ENCODE results near the gene PLPP2.

DNA sequence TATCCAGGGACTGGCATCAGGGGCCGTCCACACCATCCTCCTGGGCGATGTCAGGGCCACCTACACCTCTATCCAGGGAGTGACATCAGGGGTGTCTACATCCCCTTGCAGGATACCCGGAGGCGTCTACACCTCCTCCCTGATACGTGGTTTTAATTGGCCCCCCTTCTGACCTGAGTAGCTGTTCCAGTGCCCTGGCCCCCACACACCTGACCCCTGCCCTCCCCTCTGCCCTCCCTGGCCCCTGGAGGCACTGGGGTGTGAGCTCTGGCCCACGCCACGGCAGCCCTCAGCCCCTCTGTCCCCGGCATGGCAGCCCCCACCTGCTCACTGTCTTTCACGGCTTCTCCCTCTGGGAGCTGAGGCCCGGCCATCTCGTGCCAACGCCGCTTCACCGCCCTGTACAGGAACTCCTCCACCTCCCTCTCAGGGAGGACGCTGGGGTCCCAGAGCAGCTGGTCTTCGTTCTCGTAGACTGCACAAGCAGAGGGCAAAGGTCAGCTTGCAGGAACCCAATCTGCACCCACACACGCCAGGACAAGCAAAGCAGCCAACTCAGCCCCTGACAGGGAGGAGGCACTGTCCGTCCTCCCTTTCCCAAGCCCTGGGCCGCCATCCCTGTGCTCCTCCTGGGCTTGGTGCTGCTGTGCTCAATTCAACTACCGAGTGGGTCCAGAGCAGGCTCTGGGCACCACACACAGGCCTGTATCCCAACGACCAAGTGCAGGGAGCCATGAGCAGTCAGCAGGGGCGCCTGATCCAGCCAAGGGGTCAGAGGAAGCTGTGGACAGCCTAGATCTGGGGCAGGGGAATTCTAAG, 22.2 kb upstream of the PLPP2 start:
- no peak for TF ChIP-seq EZH2phosphoT487 (IDR thresholded peaks at IDR 0.05; ENCODE audit: low read length)
- TF ChIP-seq, protein P1, sequence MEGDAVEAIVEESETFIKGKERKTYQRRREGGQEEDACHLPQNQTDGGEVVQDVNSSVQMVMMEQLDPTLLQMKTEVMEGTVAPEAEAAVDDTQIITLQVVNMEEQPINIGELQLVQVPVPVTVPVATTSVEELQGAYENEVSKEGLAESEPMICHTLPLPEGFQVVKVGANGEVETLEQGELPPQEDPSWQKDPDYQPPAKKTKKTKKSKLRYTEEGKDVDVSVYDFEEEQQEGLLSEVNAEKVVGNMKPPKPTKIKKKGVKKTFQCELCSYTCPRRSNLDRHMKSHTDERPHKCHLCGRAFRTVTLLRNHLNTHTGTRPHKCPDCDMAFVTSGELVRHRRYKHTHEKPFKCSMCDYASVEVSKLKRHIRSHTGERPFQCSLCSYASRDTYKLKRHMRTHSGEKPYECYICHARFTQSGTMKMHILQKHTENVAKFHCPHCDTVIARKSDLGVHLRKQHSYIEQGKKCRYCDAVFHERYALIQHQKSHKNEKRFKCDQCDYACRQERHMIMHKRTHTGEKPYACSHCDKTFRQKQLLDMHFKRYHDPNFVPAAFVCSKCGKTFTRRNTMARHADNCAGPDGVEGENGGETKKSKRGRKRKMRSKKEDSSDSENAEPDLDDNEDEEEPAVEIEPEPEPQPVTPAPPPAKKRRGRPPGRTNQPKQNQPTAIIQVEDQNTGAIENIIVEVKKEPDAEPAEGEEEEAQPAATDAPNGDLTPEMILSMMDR (IDR thresholded peaks at IDR 0.05; ENCODE audit: low read length), result no peak
